OCI-LY7 (cell line): Measurements from ENCODE around the gene C6orf89. TPM values are rescaled to one million over a fixed set of nuclear protein-coding genes. Genes with fewer than 3 reads are reported as not detected.

ENCODE experiments used
- BruUV-seq: library from RNA; stranded (reverse); fragments of 400-500 nt; replicated peaks from 2 replicates; lab custom pipeline; 2021; lab: Mats Ljungman, UMichigan
- CTCF ChIA-PET: fragments of 300-600 bp; sonication (Branson Sonifier 250); formaldehyde crosslinking; loops from one replicate; lab custom pipeline; 2022; ENCODE audit warnings: antibody characterized with exemption; ENCODE audit not compliant: unreplicated experiment; lab: Charles Lee
- POLR2A ChIA-PET: fragments of 300-600 bp; sonication (Branson Sonifier 250); formaldehyde crosslinking; loops from one replicate; lab custom pipeline; 2022; ENCODE audit warnings: antibody characterized with exemption; lab: Charles Lee
- DNase-seq: peaks from one replicate; pipeline ENCODE4 v3.0.0-alpha.2; 2015; ENCODE audit warnings: low spot score
- H2AFZ ChIP-seq: fragments of 200-600 bp; sonication (generic), shearing (Covaris generic); 2 replicates; pipeline ENCODE4 v1.6.1; 2014; ENCODE audit warnings: mild to moderate bottlenecking, antibody characterized with exemption, low read length, moderate library complexity
- H3K27ac ChIP-seq: fragments of 200-600 bp; sonication (generic); 2 replicates; pipeline ENCODE4 v1.5.1; 2014; ENCODE audit warnings: mixed run types, low read depth, mild to moderate bottlenecking, moderate library complexity, low read length, inconsistent platforms; ENCODE audit not compliant: poor library complexity, severe bottlenecking
- H3K36me3 ChIP-seq: fragments of 200-600 bp; sonication (generic); 2 replicates; pipeline ENCODE4 v1.6.1; 2014; ENCODE audit warnings: mild to moderate bottlenecking, antibody characterized with exemption, low read length, moderate library complexity, mixed read lengths; ENCODE audit not compliant: insufficient read depth
- H3K4me1 ChIP-seq: fragments of 200-600 bp; sonication (generic); 2 replicates; pipeline ENCODE4 v1.5.1; 2014; ENCODE audit warnings: mild to moderate bottlenecking, low read length; ENCODE audit not compliant: insufficient read depth, poor library complexity, severe bottlenecking
- H3K4me2 ChIP-seq: fragments of 200-600 bp; sonication (generic); 2 replicates; pipeline ENCODE4 v1.6.1; 2014; ENCODE audit warnings: mild to moderate bottlenecking, low read length
- H3K4me3 ChIP-seq: fragments of 200-600 bp; sonication (generic); 2 replicates; pipeline ENCODE4 v1.5.1; 2014; ENCODE audit warnings: mild to moderate bottlenecking, low read depth, low read length; ENCODE audit not compliant: poor library complexity, severe bottlenecking
- H3K79me2 ChIP-seq: fragments of 200-600 bp; sonication (generic); 2 replicates; pipeline ENCODE4 v1.6.1; 2016; ENCODE audit warnings: low read depth, mild to moderate bottlenecking, low read length, moderate library complexity, mixed read lengths; ENCODE audit not compliant: insufficient read depth
- H3K9me2 ChIP-seq: fragments of 200-600 bp; sonication (generic); 2 replicates; pipeline ENCODE4 v1.6.1; 2016; ENCODE audit warnings: mild to moderate bottlenecking, low read length, mixed read lengths; ENCODE audit not compliant: insufficient read depth
- H3K9me3 ChIP-seq: fragments of 200-600 bp; sonication (generic); 2 replicates; pipeline ENCODE4 v1.6.1; 2014; ENCODE audit warnings: mild to moderate bottlenecking, mixed run types, low read length, mixed read lengths
- H4K20me1 ChIP-seq: fragments of 200-600 bp; sonication (generic); 2 replicates; pipeline ENCODE4 v1.6.1; 2014; ENCODE audit warnings: mild to moderate bottlenecking, antibody characterized with exemption, low read length, moderate library complexity, mixed read lengths; ENCODE audit not compliant: insufficient read depth
- EZH2phosphoT487 ChIP-seq: fragments of 200-600 bp; sonication (generic); IDR thresholded peaks from 2 replicates; pipeline ENCODE4 v1.6.1; 2018; ENCODE audit warnings: low read depth, borderline replicate concordance, mild to moderate bottlenecking, mixed run types, antibody characterized with exemption, low read length, moderate library complexity, mixed read lengths
- intact Hi-C: fragments of 100-400 bp; cut with micrococcal nuclease; formaldehyde crosslinking; loops from one replicate; pipeline ENCODE4 v1.10.0; 2022; ENCODE audit not compliant: unreplicated experiment
- total RNA-seq, 2 experiments: library from RNA; depleted of rRNA in 1 of 2; stranded (reverse); fragments of >200 nt in 1 of 2; shearing (Covaris generic) in 1 of 2; gene quantifications; 2 replicates each; pipeline ENCODE4 v1.2.3, GENCODE V29; 2014 to 2022
- TF ChIP-seq, protein P1 (sequence below): fragments of 200-600 bp; sonication (generic); conservative IDR thresholded peaks from 2 replicates; pipeline ENCODE4 v1.5.1; 2014; ENCODE audit warnings: mild to moderate bottlenecking, antibody characterized with exemption, low read length, moderate library complexity, mixed read lengths

C6orf89 gene
- total RNA-seq, 2 experiments from 2014 or later: 20.1 to 25.7 TPM

DNA sequence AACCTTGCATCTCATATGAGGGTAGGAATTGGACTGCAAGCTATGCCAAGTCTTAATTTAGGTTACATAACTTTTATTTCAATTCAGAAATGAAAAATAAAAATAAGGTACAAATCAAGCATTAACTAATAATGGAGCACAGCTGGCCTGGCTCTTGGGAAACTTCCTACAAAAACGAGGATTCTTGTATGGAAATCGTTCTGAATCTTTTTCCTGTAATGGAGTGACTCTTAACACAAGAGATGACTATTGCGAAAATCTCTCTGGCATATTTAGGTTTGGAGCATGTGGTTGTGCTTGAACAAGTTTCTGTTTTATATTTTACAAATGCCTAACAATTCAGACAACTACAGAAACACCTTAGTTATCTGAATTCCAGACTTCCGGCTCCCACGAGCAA, 34.8 kb downstream of the C6orf89 start:
- DNase-seq: no peak
- Histone ChIP-seq H3K4me2 (no peak overlapping the region), H3K9me2 (no peaks in the 10 kb centered on the region), H3K36me3 (peaks cover 33% of the 10 kb centered on the region; the same call in 1 of the 2 replicates), H3K27ac (no peak overlapping the region), H4K20me1 (no peaks in the 10 kb centered on the region), H3K79me2 (no peaks in the 10 kb centered on the region), H3K9me3 (no peaks in the 10 kb centered on the region), H2AFZ (no peak overlapping the region), H3K4me1 (no peaks in the 10 kb centered on the region), H3K4me3 (no peak overlapping the region)
- ChIA-PET CTCF (no interaction called here), POLR2A (no interaction called here)
- no TSS peak for BruUV-seq
- intact Hi-C loops: no loop called here
- TF ChIP-seq EZH2phosphoT487: no peak
- TF ChIP-seq, protein P1, sequence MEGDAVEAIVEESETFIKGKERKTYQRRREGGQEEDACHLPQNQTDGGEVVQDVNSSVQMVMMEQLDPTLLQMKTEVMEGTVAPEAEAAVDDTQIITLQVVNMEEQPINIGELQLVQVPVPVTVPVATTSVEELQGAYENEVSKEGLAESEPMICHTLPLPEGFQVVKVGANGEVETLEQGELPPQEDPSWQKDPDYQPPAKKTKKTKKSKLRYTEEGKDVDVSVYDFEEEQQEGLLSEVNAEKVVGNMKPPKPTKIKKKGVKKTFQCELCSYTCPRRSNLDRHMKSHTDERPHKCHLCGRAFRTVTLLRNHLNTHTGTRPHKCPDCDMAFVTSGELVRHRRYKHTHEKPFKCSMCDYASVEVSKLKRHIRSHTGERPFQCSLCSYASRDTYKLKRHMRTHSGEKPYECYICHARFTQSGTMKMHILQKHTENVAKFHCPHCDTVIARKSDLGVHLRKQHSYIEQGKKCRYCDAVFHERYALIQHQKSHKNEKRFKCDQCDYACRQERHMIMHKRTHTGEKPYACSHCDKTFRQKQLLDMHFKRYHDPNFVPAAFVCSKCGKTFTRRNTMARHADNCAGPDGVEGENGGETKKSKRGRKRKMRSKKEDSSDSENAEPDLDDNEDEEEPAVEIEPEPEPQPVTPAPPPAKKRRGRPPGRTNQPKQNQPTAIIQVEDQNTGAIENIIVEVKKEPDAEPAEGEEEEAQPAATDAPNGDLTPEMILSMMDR: no peak

DNA sequence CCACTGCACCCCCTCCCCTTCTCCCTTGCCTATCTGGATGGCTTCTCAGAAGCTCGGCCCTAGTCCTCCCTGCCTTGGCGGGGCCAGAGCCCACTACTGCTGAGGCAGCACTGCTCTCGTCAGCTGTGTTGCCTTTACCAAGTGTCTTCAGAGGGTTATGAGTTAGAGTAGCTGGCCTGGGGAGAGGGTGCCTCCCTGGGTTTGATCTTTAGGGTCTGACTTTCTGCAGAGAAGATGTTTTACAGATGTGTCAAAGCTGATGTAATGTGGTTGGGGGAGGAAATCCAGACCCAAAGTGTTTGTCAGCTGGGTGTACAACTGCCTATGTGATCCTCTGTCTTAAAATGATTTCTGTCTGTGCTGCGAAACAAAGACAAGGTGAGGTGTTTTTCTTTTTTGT, 38.4 kb downstream of the C6orf89 start:
- TF ChIP-seq EZH2phosphoT487: no peak
- TF ChIP-seq, protein P1: no peak
- no peaks in the 10 kb centered on the region for H3K79me2 ChIP-seq
- H3K4me3 ChIP-seq: no peak overlapping the region
- POLR2A ChIA-PET: interaction anchor here (0.6 kb wide), 1 partner anchor 13 kb away, joined by 3 read pairs; no protein-coding TSS in a partner anchor
- BruUV-seq: no TSS peak
- H3K27ac ChIP-seq: no peak overlapping the region
- H3K4me2 ChIP-seq: no peak overlapping the region
- H3K36me3 ChIP-seq: peaks cover 23% of the 10 kb centered on the region; the same call in 1 of the 2 replicates
- H2AFZ ChIP-seq: no peak overlapping the region
- no peaks in the 10 kb centered on the region for H4K20me1 ChIP-seq
- H3K4me1 ChIP-seq: no peaks in the 10 kb centered on the region
- intact Hi-C loops: no loop called here
- CTCF ChIA-PET: no interaction called here
- H3K9me3 ChIP-seq: no peaks in the 10 kb centered on the region
- no peaks in the 10 kb centered on the region for H3K9me2 ChIP-seq
- DNase-seq: no peak

DNA sequence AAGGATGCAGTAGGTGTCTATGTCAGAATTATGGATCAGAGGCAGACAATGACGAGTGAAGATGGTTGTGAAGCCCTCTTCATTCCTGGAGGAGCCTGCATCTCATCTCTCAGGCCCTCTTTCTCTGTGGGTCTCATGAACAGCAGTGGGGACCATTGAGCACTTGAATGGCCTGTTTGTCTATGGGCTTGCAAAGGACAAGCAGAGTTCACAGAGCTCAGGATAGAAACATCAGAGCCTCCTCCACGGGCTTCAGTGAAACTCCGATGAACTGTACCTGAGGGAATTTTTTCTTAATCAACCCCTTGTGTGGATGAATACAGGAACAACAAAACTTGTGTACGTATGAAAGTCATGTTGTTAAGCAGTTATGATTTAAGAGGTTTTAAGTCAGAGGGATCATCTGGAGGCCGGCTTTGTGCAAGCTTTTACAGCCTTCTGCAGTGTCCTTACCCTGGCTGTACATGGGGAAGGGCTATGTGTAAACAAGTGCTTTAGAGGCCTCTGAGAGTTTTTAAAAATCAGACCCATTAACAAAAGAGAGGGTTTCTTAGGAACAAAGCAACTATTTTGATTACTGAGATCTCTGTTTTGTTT, 39.1 kb downstream of the C6orf89 start:
- H3K79me2 ChIP-seq: no peaks in the 10 kb centered on the region
- CTCF ChIA-PET: no interaction called here
- no peaks in the 10 kb centered on the region for H3K9me2 ChIP-seq
- peaks cover 16% of the 10 kb centered on the region; the same call in 1 of the 2 replicates for H3K36me3 ChIP-seq
- no peaks in the 10 kb centered on the region for H3K9me3 ChIP-seq
- BruUV-seq: TSS peak; percentile 30
- H3K27ac ChIP-seq: no peak overlapping the region
- no peak overlapping the region for H2AFZ ChIP-seq
- DNase-seq: no peak
- H3K4me2 ChIP-seq: no peak overlapping the region
- no peak for TF ChIP-seq EZH2phosphoT487
- TF ChIP-seq, protein P1: no peak
- no peak overlapping the region for H3K4me3 ChIP-seq
- H4K20me1 ChIP-seq: no peaks in the 10 kb centered on the region
- H3K4me1 ChIP-seq: no peaks in the 10 kb centered on the region
- intact Hi-C loops: no loop called here
- POLR2A ChIA-PET: no interaction called here
